Measurements from ENCODE around the gene MRPS27. TPM values are rescaled to one million over a fixed set of nuclear protein-coding genes. Genes with fewer than 3 reads are reported as not detected.

The MRPS27 gene
- total and polyA plus RNA-seq, 2 of the 4 experiments (the other 2 are of a cell fraction): 46.9 to 90.5 TPM

DNA sequence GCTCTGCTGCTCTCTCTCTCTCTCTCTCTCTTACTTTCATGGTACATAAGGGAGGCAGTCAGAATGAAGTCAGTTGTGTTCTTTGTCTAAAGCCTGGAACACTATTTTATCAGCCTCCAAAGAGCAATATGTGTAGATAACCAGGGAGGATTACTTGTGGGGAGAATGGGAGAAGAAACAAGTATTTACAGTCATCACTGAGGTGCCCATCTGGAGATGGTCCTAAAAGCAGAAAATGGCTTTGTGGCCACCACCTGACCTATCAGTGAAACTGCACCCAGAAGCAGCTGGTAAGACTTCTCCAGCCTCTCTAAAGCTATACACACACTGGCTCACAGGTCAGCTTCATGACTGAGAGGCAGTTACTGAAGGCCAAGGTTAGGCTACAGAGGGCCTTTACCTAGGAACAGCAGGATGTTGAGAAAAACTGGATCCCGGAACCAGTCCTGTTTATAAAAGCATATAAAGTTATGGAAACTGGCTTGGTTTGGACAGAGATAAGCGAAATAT lies 75.1 kb downstream of the MRPS27 start:
- DNase-seq: peak; percentile 61
- H3K4me2 ChIP-seq (ENCODE audit: low read depth, low read length): no peak overlapping the region
- in situ Hi-C loops (cut with MboI; ENCODE audit: low sequenced_read_pairs): no loop called here

More for the DNA sequence above, 75.1 kb downstream of the MRPS27 start:
- TF ChIP-seq MXI1 (IDR thresholded peaks at IDR 0.05; ENCODE audit: borderline replicate concordance, low read depth, low read length): no peak
- no peak for TF ChIP-seq BHLHE40 (IDR thresholded peaks at IDR 0.05; ENCODE audit: low read depth, low read length)
- TF ChIP-seq, protein P1, sequence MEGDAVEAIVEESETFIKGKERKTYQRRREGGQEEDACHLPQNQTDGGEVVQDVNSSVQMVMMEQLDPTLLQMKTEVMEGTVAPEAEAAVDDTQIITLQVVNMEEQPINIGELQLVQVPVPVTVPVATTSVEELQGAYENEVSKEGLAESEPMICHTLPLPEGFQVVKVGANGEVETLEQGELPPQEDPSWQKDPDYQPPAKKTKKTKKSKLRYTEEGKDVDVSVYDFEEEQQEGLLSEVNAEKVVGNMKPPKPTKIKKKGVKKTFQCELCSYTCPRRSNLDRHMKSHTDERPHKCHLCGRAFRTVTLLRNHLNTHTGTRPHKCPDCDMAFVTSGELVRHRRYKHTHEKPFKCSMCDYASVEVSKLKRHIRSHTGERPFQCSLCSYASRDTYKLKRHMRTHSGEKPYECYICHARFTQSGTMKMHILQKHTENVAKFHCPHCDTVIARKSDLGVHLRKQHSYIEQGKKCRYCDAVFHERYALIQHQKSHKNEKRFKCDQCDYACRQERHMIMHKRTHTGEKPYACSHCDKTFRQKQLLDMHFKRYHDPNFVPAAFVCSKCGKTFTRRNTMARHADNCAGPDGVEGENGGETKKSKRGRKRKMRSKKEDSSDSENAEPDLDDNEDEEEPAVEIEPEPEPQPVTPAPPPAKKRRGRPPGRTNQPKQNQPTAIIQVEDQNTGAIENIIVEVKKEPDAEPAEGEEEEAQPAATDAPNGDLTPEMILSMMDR (conservative IDR thresholded peaks at IDR 0.05; ENCODE audit: low read depth, low read length): peak; percentile 47
- peak; percentile 46 for TF ChIP-seq SMC3 (IDR thresholded peaks at IDR 0.05; ENCODE audit: low read depth, low read length)
- TF ChIP-seq USF2 (IDR thresholded peaks at IDR 0.05; ENCODE audit: low read depth, low read length): 0 out of 2 replicates have a peak, but pooled peaks have one; percentile 3
- no peak for TF ChIP-seq POLR2A (IDR thresholded peaks at IDR 0.05; ENCODE audit: low read depth, low read length)
- TF ChIP-seq RAD21 (IDR thresholded peaks at IDR 0.05; ENCODE audit: low read length): peak; percentile 54
- no peak for TF ChIP-seq RFX5 (IDR thresholded peaks at IDR 0.05; ENCODE audit: low read depth, low read length)
- no peak for TF ChIP-seq MAZ (IDR thresholded peaks at IDR 0.05; ENCODE audit: borderline replicate concordance, low read depth, low read length)
- no peak overlapping the region for H3K18ac ChIP-seq (ENCODE audit: low read depth, low read length)
- H4K8ac ChIP-seq (ENCODE audit: low read depth in 2 of 2, low read length in 2 of 2): peak overlapping the region in 1 of 2 experiments; percentile 59; a peak in 1 of 4 replicates
- peak overlapping the region; percentile 58; the same call in 1 of the 2 replicates for H2BK20ac ChIP-seq (ENCODE audit: low read depth, low read length)
- no peak overlapping the region for H4K91ac ChIP-seq (ENCODE audit: insufficient read depth, low read depth, low read length)
- no peak overlapping the region for H3K27ac ChIP-seq (ENCODE audit: insufficient read depth, low read length)
- H2BK5ac ChIP-seq (ENCODE audit: low read depth, low read length, poor library complexity, severe bottlenecking): peak overlapping the region; percentile 16
- H3K36me3 ChIP-seq (ENCODE audit: control insufficient read depth, insufficient read depth, low read length): no peaks in the 10 kb centered on the region
- no peaks in the 10 kb centered on the region for H3K27me3 ChIP-seq (ENCODE audit: control insufficient read depth, insufficient read depth, low read length)
- no peak overlapping the region for H4K5ac ChIP-seq (ENCODE audit: low read depth, low read length)
- ChIA-PET CTCF (interaction anchor here (0.6 to 1.5 kb wide), 7 partner anchors 11 to 127 kb away, joined by 3 to 5 read pairs (median 3); no protein-coding TSS in a partner anchor), POLR2A (ENCODE audit: unreplicated experiment) (no interaction called here)
- ATAC-seq (ENCODE audit: low read depth): peak; percentile 77
- peak overlapping the region; percentile 64 for H3K4ac ChIP-seq (ENCODE audit: low read depth, low read length)
- no peaks in the 10 kb centered on the region for H3K9me3 ChIP-seq (ENCODE audit: control insufficient read depth, insufficient read depth, low read length)
- intact Hi-C loops (cut with micrococcal nuclease) (loop anchor here (5.0 kb wide), 3 partner anchors 62 to 108 kb away; no protein-coding TSS in a partner anchor), dilution Hi-C loops (cut with HindIII; ENCODE audit: low sequenced_read_pairs, unreplicated experiment) (no loop called here)
- peaks cover 3 to 38% of the 10 kb centered on the region in 2 experiments; a peak in 2 of 4 replicates for H3K79me1 ChIP-seq (ENCODE audit: low read depth in 1 of 2, low read length in 2 of 2)
- H3K56ac ChIP-seq (ENCODE audit: extremely low read depth, insufficient read depth, low read length): no peak overlapping the region
- H3K4me1 ChIP-seq (ENCODE audit: control insufficient read depth, insufficient read depth, low read length): peaks cover 14% of the 10 kb centered on the region; the same call in 1 of the 2 replicates
- peaks cover 10% of the 10 kb centered on the region for H3K9me1 ChIP-seq (ENCODE audit: insufficient read depth, low read length)
- H3K23ac ChIP-seq (ENCODE audit: low read depth, low read length): no peak overlapping the region; the same call in 1 of the 2 replicates
- H3K14ac ChIP-seq (replicated peaks; ENCODE audit: low read depth, low read length): peak overlapping the region; percentile 77; the same call in 1 of the 2 replicates
- 100% methylated on average over 1 of the region's 2 CpGs; no CpG with 5 or more reads in 1 of the 2 experiments for WGBS, 2 experiments (ENCODE audit: extremely low coverage in 2 of 2, insufficient read length in 1 of 2)
- no peak overlapping the region for H3K4me3 ChIP-seq (ENCODE audit: insufficient read depth, low read depth, low read length)
- peak overlapping the region; percentile 56 for H2BK120ac ChIP-seq (ENCODE audit: low read depth, low read length)
- H2AFZ ChIP-seq (replicated peaks; ENCODE audit: low read length, poor library complexity): no peak overlapping the region
- H2AK5ac ChIP-seq (ENCODE audit: low read depth, low read length): peak overlapping the region; percentile 78; the same call in 1 of the 2 replicates
- BruUV-seq (replicated peaks): no TSS peak
- H2BK15ac ChIP-seq (ENCODE audit: low read depth, low read length): no peak overlapping the region; the same call in 2 of the 3 replicates
- no peak overlapping the region for H2AK9ac ChIP-seq (replicated peaks; ENCODE audit: low read depth, low read length, poor library complexity)
- no peak overlapping the region for H3K9ac ChIP-seq (ENCODE audit: low read depth, low read length)
- H4K20me1 ChIP-seq (ENCODE audit: insufficient read depth, low read length): 0 out of 2 replicates have a peak, but pooled peaks cover 4% of the 10 kb centered on the region
